Endodermal cell (in vitro differentiated cells): ENCODE data around the gene GRIK3. TPM values are rescaled to one million over a fixed set of nuclear protein-coding genes. Genes with fewer than 3 reads are reported as not detected.
"Not testable (repeated sequence)": the region's sequence is repeated elsewhere in the genome, so short reads cannot be mapped to it uniquely, and the experiment has no call there.

Experiments used
- DNase-seq: peaks from one replicate; pipeline ENCODE4 v3.0.0-alpha.2; 2017
- H3K27ac ChIP-seq: 2 replicates; pipeline ENCODE4 v1.5.1; 2013; ENCODE audit warnings: mild to moderate bottlenecking, low read depth, low read length, moderate library complexity
- H3K27me3 ChIP-seq: 2 replicates; pipeline ENCODE4 v1.6.1; 2013; ENCODE audit warnings: mild to moderate bottlenecking, low read length, moderate library complexity; ENCODE audit not compliant: insufficient read depth, control insufficient read depth, poor library complexity, severe bottlenecking
- H3K36me3 ChIP-seq: 2 replicates; pipeline ENCODE4 v1.7.0; 2013; ENCODE audit warnings: mild to moderate bottlenecking, low read length, moderate library complexity; ENCODE audit not compliant: control insufficient read depth, insufficient read depth
- H3K4me1 ChIP-seq: one replicate; pipeline ENCODE4 v1.7.0; 2013; ENCODE audit warnings: low read length; ENCODE audit not compliant: control insufficient read depth, insufficient read depth
- H3K4me3 ChIP-seq: 2 replicates; pipeline ENCODE4 v1.5.1; 2013; ENCODE audit warnings: mild to moderate bottlenecking, low read length, moderate library complexity
- H3K9ac ChIP-seq: 2 replicates; pipeline ENCODE4 v1.6.1; 2013; ENCODE audit warnings: mild to moderate bottlenecking, low read length, moderate library complexity; ENCODE audit not compliant: poor library complexity, severe bottlenecking; ENCODE audit errors: extremely low read depth
- H3K9me3 ChIP-seq: 2 replicates; pipeline ENCODE4 v1.6.1; 2013; ENCODE audit warnings: mild to moderate bottlenecking, low read length, moderate library complexity; ENCODE audit not compliant: control insufficient read depth
- H3K27ac Mint-ChIP-seq: 2 replicates; pipeline ENCODE4 v1.8.0; 2020; ENCODE audit warnings: mixed read lengths
- H3K27me3 Mint-ChIP-seq: 2 replicates; pipeline ENCODE4 v1.8.0; 2021; ENCODE audit warnings: mild to moderate bottlenecking, mixed read lengths; ENCODE audit not compliant: insufficient read depth
- H3K36me3 Mint-ChIP-seq: 2 replicates; pipeline ENCODE4 v1.8.0; 2020; ENCODE audit warnings: low read depth, mixed read lengths
- H3K4me1 Mint-ChIP-seq: 2 replicates; pipeline ENCODE4 v1.8.0; 2020; ENCODE audit warnings: mixed read lengths
- H3K4me3 Mint-ChIP-seq: 2 replicates; pipeline ENCODE4 v1.8.0; 2020; ENCODE audit warnings: mild to moderate bottlenecking, moderate library complexity, mixed read lengths
- H3K9me3 Mint-ChIP-seq: 2 replicates; pipeline ENCODE4 v1.8.0; 2020; ENCODE audit warnings: mild to moderate bottlenecking, mixed read lengths
- WGBS, 2 experiments: methylation state at CpG; one replicate each; pipeline versions ENCODE4 v1.1.5 to v1.1.7; 2013; ENCODE audit warnings: missing lambda C conversion rate in 2 of 2, mixed read lengths in 1 of 2; ENCODE audit not compliant: insufficient coverage in 1 of 2, insufficient read length in 1 of 2; 5-methylcytosine and 5-hydroxymethylcytosine counted together
- long read RNA-seq, 4 experiments: library from polyadenylated mRNA in 2 of 4; library from RNA in 1 of 4; library from capped mRNA in 1 of 4; stranded (forward) in 3 of 4; unstranded in 1 of 4; transcript quantifications; one replicate each; pipeline ENCODE4 v2.0.0, GENCODE V29; 2020 to 2021; ENCODE audit warnings: inconsistent platforms in 1 of 4
- polyA plus RNA-seq, 2 experiments: library from polyadenylated mRNA; stranded (reverse); fragments of 50-300 nt; gene quantifications; one replicate each; pipeline ENCODE4 v1.2.3, GENCODE V29; 2013
- total RNA-seq, 2 donors: library from RNA; stranded (reverse); fragmentation: NEBNext Ultra II Directional in 1 of 2; extraction: Animal tissue kit (Norgen Biotek cat#: 25700) in 1 of 2; gene quantifications; 2 replicates in 1 of 2; 3 replicates in 1 of 2; pipeline ENCODE4 v1.2.1, GENCODE V29; 2021
- TF ChIP-seq, protein P1 (sequence below): fragments of 200-600 bp; sonication (generic); conservative IDR thresholded peaks from 2 replicates; pipeline ENCODE4 v1.5.0; 2021; ENCODE audit warnings: antibody characterized with exemption, mild to moderate bottlenecking

The GRIK3 gene
- total RNA-seq = 10 to 100 TPM; 13.4 to 32.4 TPM
- 6.4 TPM for polyA plus RNA-seq (2013, experiment 1 of 2)
- 6.6 TPM for polyA plus RNA-seq (2013, experiment 2 of 2)
- long read RNA-seq, experiment 1, partial matches to known transcripts = 0 of 7 reads
- long read RNA-seq, experiment 1, other reads (novel, unspliced or antisense) = 5 of 7 reads
- long read RNA-seq, experiment 2, full-length matches to known transcripts = 30 of 62 reads
- long read RNA-seq, experiment 2, partial matches to known transcripts = 5 of 62 reads
- long read RNA-seq, experiment 2, other reads (novel, unspliced or antisense) = 27 of 62 reads
- long read RNA-seq, experiment 3, partial matches to known transcripts = 1 of 11 reads
- long read RNA-seq, experiment 3, other reads (novel, unspliced or antisense) = 6 of 11 reads
- long read RNA-seq, experiment 4, partial matches to known transcripts = 0 of 1 reads
- long read RNA-seq, experiment 4, other reads (novel, unspliced or antisense) = 1 of 1 reads

DNA sequence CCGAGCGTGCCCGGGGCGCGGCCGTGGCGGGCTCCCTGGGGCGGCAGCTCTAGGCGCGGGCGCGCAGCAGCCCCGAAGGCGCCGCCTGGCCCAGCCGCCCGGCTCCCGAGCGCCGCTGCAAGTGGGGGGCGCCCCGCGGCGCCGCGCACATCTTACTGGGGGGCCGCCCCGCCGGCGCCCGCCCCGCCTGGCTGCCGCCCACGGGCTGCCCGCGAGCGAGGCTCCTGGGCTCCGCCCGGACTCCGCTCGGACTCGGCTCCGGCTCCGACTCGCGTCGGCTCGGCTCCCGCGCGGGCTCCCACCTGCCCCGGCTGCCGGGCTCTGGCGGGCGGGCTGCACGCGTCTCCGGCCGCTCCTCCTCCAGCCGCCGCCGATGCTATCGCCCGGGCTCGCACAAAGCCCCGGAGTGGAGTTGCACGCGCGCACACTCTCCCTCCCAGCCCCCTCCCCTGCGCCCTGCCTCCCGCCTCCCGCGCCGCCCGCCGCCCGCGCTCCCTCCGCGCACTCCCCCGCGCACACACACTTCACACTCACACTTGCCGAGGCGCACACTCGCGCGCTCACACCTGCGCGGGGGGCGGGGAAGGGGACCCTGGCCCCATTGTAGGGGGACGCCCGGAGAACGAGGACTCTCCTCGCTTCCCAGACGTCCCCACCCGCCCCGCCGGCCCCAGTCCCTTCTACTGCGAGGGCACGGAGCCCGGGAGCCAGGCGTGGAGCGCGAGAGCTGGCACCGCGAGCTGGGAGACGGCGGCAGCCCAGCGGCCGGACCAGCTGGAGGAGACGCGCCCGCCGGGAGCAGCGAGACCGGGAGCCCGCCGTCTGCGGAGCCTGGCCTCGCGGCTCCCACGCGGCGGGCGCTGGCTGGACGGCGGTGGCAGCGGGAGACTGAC is at the start of gene GRIK3:
GRIK3 (minus strand) TSS at position 395 of the 893 bp plus-strand sequence. CDS start 407 bp downstream, outside the sequence.
- H3K9me3 ChIP-seq = no peaks in the 10 kb centered on the region
- TF ChIP-seq, protein P1, sequence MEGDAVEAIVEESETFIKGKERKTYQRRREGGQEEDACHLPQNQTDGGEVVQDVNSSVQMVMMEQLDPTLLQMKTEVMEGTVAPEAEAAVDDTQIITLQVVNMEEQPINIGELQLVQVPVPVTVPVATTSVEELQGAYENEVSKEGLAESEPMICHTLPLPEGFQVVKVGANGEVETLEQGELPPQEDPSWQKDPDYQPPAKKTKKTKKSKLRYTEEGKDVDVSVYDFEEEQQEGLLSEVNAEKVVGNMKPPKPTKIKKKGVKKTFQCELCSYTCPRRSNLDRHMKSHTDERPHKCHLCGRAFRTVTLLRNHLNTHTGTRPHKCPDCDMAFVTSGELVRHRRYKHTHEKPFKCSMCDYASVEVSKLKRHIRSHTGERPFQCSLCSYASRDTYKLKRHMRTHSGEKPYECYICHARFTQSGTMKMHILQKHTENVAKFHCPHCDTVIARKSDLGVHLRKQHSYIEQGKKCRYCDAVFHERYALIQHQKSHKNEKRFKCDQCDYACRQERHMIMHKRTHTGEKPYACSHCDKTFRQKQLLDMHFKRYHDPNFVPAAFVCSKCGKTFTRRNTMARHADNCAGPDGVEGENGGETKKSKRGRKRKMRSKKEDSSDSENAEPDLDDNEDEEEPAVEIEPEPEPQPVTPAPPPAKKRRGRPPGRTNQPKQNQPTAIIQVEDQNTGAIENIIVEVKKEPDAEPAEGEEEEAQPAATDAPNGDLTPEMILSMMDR = no peak
- H3K4me3 Mint-ChIP-seq = peak within 1 kb of the TSS; percentile 61
- H3K36me3 ChIP-seq = no peaks in the 10 kb centered on the region
- H3K27ac Mint-ChIP-seq = no peak within 1 kb of the TSS
- H3K4me3 ChIP-seq = peak within 1 kb of the TSS; percentile 80
- H3K9ac ChIP-seq = peak within 1 kb of the TSS; percentile 33
- H3K9me3 Mint-ChIP-seq = no peaks in the 10 kb centered on the region
- peak; percentile 78 for DNase-seq
- 0% methylated on average over 53 to 128 of the region's 128 CpGs for WGBS, 2 experiments
- peaks cover 10% of the 10 kb centered on the region for H3K4me1 ChIP-seq
- peaks cover 25% of the 10 kb centered on the region for H3K4me1 Mint-ChIP-seq
- peaks cover 90% of the 10 kb centered on the region for H3K27me3 Mint-ChIP-seq
- H3K27ac ChIP-seq = no peak within 1 kb of the TSS
- H3K27me3 ChIP-seq = peaks cover 80% of the 10 kb centered on the region
- no peaks in the 10 kb centered on the region for H3K36me3 Mint-ChIP-seq

DNA sequence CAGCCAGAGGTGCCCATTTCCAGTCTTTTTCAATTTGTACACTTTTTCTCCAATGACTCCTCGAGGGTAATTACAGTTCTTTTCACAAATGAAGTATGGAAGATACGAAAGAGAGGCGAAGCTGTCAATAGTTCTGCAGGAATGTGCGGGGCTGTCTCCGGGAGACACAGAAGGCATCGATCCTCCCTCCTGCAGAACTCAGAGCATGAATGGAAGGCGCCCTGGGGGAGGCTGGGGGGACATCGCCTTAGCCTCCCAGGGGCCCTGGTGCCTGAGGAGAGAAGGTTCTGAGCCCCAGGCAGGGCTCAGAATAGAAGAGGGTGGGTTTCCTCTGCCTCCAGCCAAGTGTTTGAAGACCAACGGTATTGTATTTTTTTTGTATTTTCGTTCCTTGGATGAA is 49.7 kb upstream of the GRIK3 start:
- peak overlapping the region; percentile 78 for H3K27ac ChIP-seq
- TF ChIP-seq, protein P1 = no peak
- H3K36me3 ChIP-seq = no peaks in the 10 kb centered on the region
- H3K36me3 Mint-ChIP-seq = no peaks in the 10 kb centered on the region
- H3K27ac Mint-ChIP-seq = no peak overlapping the region
- DNase-seq = no peak
- peaks cover 14% of the 10 kb centered on the region for H3K9me3 Mint-ChIP-seq
- no peaks in the 10 kb centered on the region for H3K4me1 ChIP-seq
- no peak overlapping the region for H3K9ac ChIP-seq
- 87 to 92% methylated on average over 5 to 10 of the region's 10 CpGs for WGBS, 2 experiments
- H3K27me3 Mint-ChIP-seq = no peaks in the 10 kb centered on the region
- H3K9me3 ChIP-seq = no peaks in the 10 kb centered on the region
- H3K4me3 Mint-ChIP-seq = no peak overlapping the region
- no peak overlapping the region for H3K4me3 ChIP-seq
- H3K4me1 Mint-ChIP-seq = no peaks in the 10 kb centered on the region
- peaks cover 6% of the 10 kb centered on the region for H3K27me3 ChIP-seq

- H3K36me3 ChIP-seq = no peaks in the 10 kb centered on the region
- Mint-ChIP-seq H3K9me3 (peaks cover 17% of the 10 kb centered on the region), H3K27ac (no peak overlapping the region), H3K36me3 (no peaks in the 10 kb centered on the region), H3K4me1 (no peaks in the 10 kb centered on the region), H3K27me3 (no peaks in the 10 kb centered on the region), H3K4me3 (no peak overlapping the region)
- DNase-seq = no peak
- H3K4me1 ChIP-seq = no peaks in the 10 kb centered on the region
- TF ChIP-seq, protein P1 = no peak
- H3K9ac ChIP-seq = no peak overlapping the region
- peak overlapping the region; percentile 78 for H3K27ac ChIP-seq
- H3K4me3 ChIP-seq = no peak overlapping the region
- WGBS, 2 experiments = 87 to 89% methylated on average over 11 to 12 of the region's 12 CpGs
- H3K27me3 ChIP-seq = peaks cover 6% of the 10 kb centered on the region
- H3K9me3 ChIP-seq = no peaks in the 10 kb centered on the region
These were observed 49.3 kb upstream of the GRIK3 start for GRCh38 chr1:37083603-37084002.

DNA sequence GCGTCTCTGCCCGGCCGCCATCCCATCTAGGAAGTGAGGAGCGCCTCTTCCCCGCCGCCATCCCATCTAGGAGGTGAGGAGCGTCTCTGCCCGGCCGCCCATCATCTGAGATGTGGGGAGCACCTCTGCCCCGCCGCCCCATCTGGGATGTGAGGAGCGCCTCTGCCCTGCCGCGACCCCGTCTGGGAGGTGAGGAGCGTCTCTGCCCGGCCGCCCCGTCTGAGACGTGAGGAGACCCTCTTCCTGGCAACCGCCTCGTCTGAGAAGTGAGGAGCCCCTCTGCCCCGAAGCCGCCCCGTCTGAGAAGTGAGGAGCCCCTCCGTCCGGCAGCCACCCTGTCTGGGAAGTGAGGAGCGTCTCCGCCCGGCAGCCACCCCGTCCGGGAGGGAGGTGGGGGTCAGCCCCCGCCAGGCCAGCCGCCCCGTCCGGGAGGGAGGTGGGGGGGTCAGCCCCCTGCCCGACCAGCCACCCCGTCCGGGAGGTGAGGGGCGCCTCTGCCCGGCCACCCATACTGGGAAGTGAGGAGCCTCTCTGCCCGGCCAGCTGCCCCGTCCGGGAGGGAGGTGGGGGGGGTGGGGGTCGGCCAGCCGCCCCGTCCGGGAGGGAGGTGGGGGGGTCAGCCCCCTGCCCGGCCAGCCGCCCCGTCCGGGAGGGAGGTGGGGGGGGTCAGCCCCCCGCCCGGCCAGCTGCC is 46.1 kb upstream of the GRIK3 start:
- not testable (repeated sequence) for H3K27ac Mint-ChIP-seq, H3K36me3 ChIP-seq, H3K4me3 ChIP-seq, H3K36me3 Mint-ChIP-seq, H3K9ac ChIP-seq, H3K4me1 ChIP-seq, H3K9me3 ChIP-seq, H3K27ac ChIP-seq, H3K27me3 Mint-ChIP-seq, H3K4me3 Mint-ChIP-seq, H3K27me3 ChIP-seq, DNase-seq
- Mint-ChIP-seq H3K4me1 (peaks cover 13% of the 10 kb centered on the region), H3K9me3 (peaks cover 22% of the 10 kb centered on the region)
- 91% methylated on average over 36 of the region's 54 CpGs; no CpG with 5 or more reads in 1 of the 2 experiments for WGBS, 2 experiments
